Left kidney (tissue), 2 donors: ENCODE measurements around the gene WDR1. TPM values are rescaled to one million over a fixed set of nuclear protein-coding genes. Genes with fewer than 3 reads are reported as not detected.

Experiments
- DNase-seq: peaks from one replicate; pipeline ENCODE4 v3.0.0-alpha.2; 2013
- polyA plus RNA-seq: library from polyadenylated mRNA; unstranded; fragments of 120-200 nt; gene quantifications from one replicate; pipeline ENCODE4 v1.2.1, GENCODE V29; 2013; ENCODE audit not compliant: insufficient read length

The WDR1 gene
- polyA plus RNA-seq, 1 donor = 172 TPM

- DNase-seq = no peak
These were observed 15.8 kb downstream of the WDR1 start for GRCh38 chr4:10100734-10101216.

- no peak for DNase-seq
These were observed 16.9 kb downstream of the WDR1 start for GRCh38 chr4:10099499-10100325.

GRCh38 chr4:10098780-10099160 lies 17.8 kb downstream of the WDR1 start:
- no peak for DNase-seq

- DNase-seq = no peak
These were observed 18.5 kb downstream of the WDR1 start for GRCh38 chr4:10097906-10098779.

GRCh38 chr4:10096978-10097335 lies 19.6 kb downstream of the WDR1 start:
- no peak for DNase-seq

GRCh38 chr4:10096201-10096977 lies 20.2 kb downstream of the WDR1 start:
- DNase-seq = no peak

GRCh38 chr4:10095296-10095991 lies 21.2 kb downstream of the WDR1 start:
- DNase-seq = no peak

- DNase-seq = no peak
These were observed 21.8 kb downstream of the WDR1 start for GRCh38 chr4:10094841-10095240.

- DNase-seq = no peak
These were observed 22.6 kb downstream of the WDR1 start for GRCh38 chr4:10093801-10094552.

- no peak for DNase-seq
These were observed 23.4 kb downstream of the WDR1 start for GRCh38 chr4:10093271-10093621.

- no peak for DNase-seq
These were observed 23.9 kb downstream of the WDR1 start for GRCh38 chr4:10092481-10093270.

GRCh38 chr4:10091531-10092181 lies 24.9 kb downstream of the WDR1 start:
- DNase-seq = no peak

GRCh38 chr4:10090467-10091250 lies 25.9 kb downstream of the WDR1 start:
- no peak for DNase-seq

- peak; percentile 58 for DNase-seq
These were observed 27.3 kb downstream of the WDR1 start for GRCh38 chr4:10089346-10089745.

GRCh38 chr4:10088135-10089010 lies 28.2 kb downstream of the WDR1 start:
- DNase-seq = no peak

- no peak for DNase-seq
These were observed 29.3 kb downstream of the WDR1 start for GRCh38 chr4:10087152-10087791.

GRCh38 chr4:10086506-10087120 lies 30.0 kb downstream of the WDR1 start:
- DNase-seq = no peak
